Muscle of leg (tissue), 11 donors: ENCODE data around the gene CDK12. TPM values are rescaled to one million over a fixed set of nuclear protein-coding genes. Genes with fewer than 3 reads are reported as not detected.

ENCODE experiments used
- DNase-seq: peaks from one replicate; pipeline ENCODE4 v3.0.0; 2013
- H3K27ac ChIP-seq: one replicate; pipeline ENCODE4 v1.5.1; 2013; ENCODE audit warnings: mild to moderate bottlenecking, low read length, control low read depth
- H3K27me3 ChIP-seq: one replicate; pipeline ENCODE4 v1.6.1; 2013; ENCODE audit warnings: low read length; ENCODE audit not compliant: control insufficient read depth, insufficient read depth
- H3K36me3 ChIP-seq: one replicate; pipeline ENCODE4 v1.6.1; 2013; ENCODE audit warnings: low read length; ENCODE audit not compliant: control insufficient read depth, insufficient read depth
- H3K4me1 ChIP-seq: one replicate; pipeline ENCODE4 v1.6.1; 2013; ENCODE audit warnings: low read length; ENCODE audit not compliant: control insufficient read depth, insufficient read depth
- H3K4me3 ChIP-seq: one replicate; pipeline ENCODE4 v1.5.1; 2013; ENCODE audit warnings: low read length, control low read depth
- H3K9me3 ChIP-seq: replicated peaks from 2 replicates; pipeline ENCODE4 v1.6.1; 2013; ENCODE audit warnings: low read depth, low read length; ENCODE audit not compliant: control insufficient read depth
- WGBS: methylation state at CpG from one replicate; pipeline ENCODE4 v1.1.5; 2013; ENCODE audit warnings: missing lambda C conversion rate; ENCODE audit not compliant: insufficient coverage; 5-methylcytosine and 5-hydroxymethylcytosine counted together
- polyA plus RNA-seq, 8 donors: library from polyadenylated mRNA; unstranded; fragments of 120-200 nt; gene quantifications; one replicate each; pipeline versions ENCODE4 v1.2.1 to v1.2.3, GENCODE V29; 2013; ENCODE audit warnings: inconsistent platforms in 1 of 8, low replicate concordance in 1 of 8; ENCODE audit not compliant: insufficient read length in 8 of 8, insufficient read depth in 1 of 8
- total RNA-seq: library from RNA; stranded (reverse); fragments of 120-200 nt; gene quantifications from one replicate; pipeline ENCODE4 v1.2.4, GENCODE V29; 2013

CDK12 gene
- total and polyA plus RNA-seq, 9 donors: 24.1 to 34.0 (median 27.0) TPM

- Histone ChIP-seq H3K9me3 (no peaks in the 10 kb centered on the region), H3K36me3 (peaks cover 22% of the 10 kb centered on the region), H3K4me1 (peaks cover 39% of the 10 kb centered on the region), H3K27me3 (no peaks in the 10 kb centered on the region), H3K4me3 (no peak overlapping the region), H3K27ac (no peak overlapping the region)
- no CpG with 5 or more reads among the region's 1 CpG for WGBS
- DNase-seq: no peak
Observed at GRCh38 chr17:39562395-39562794, 101.1 kb downstream of the CDK12 start.

GRCh38 chr17:39562976-39563375 lies 101.7 kb downstream of the CDK12 start:
- Histone ChIP-seq H3K27me3 (no peaks in the 10 kb centered on the region), H3K9me3 (no peaks in the 10 kb centered on the region), H3K4me1 (peaks cover 44% of the 10 kb centered on the region), H3K4me3 (no peak overlapping the region), H3K27ac (no peak overlapping the region), H3K36me3 (peaks cover 22% of the 10 kb centered on the region)
- WGBS: 100% methylated on average over 1 of the region's 7 CpGs
- no peak for DNase-seq

- 9% methylated on average over 12 of the region's 17 CpGs for WGBS
- Histone ChIP-seq H3K27ac (peak overlapping the region; percentile 74), H3K4me3 (no peak overlapping the region), H3K27me3 (no peaks in the 10 kb centered on the region), H3K36me3 (peaks cover 22% of the 10 kb centered on the region), H3K4me1 (peaks cover 47% of the 10 kb centered on the region), H3K9me3 (no peaks in the 10 kb centered on the region)
- no peak for DNase-seq
Observed at GRCh38 chr17:39563476-39563875, 102.2 kb downstream of the CDK12 start.

- WGBS: 80% methylated on average over 1 of the region's 4 CpGs
- peak overlapping the region; percentile 74 for H3K27ac ChIP-seq
Observed at GRCh38 chr17:39564211-39564848, 103.0 kb downstream of the CDK12 start.

GRCh38 chr17:39566094-39566850 lies 105.0 kb downstream of the CDK12 start:
- DNase-seq: no peak
- WGBS: 78% methylated on average over 8 of the region's 11 CpGs
- H3K27me3 ChIP-seq: no peaks in the 10 kb centered on the region
- peaks cover 69% of the 10 kb centered on the region for H3K4me1 ChIP-seq
- H3K36me3 ChIP-seq: peaks cover 30% of the 10 kb centered on the region
- H3K9me3 ChIP-seq: peaks cover 2% of the 10 kb centered on the region
- no peak overlapping the region for H3K4me3 ChIP-seq
- H3K27ac ChIP-seq: peak overlapping the region; percentile 79

More at GRCh38 chr17:39564211-39564848, 103.0 kb downstream of the CDK12 start:
- H3K9me3 ChIP-seq: no peaks in the 10 kb centered on the region
- H3K36me3 ChIP-seq: peaks cover 26% of the 10 kb centered on the region
- H3K27me3 ChIP-seq: no peaks in the 10 kb centered on the region
- no peak for DNase-seq
- peak overlapping the region; percentile 14 for H3K4me3 ChIP-seq
- H3K4me1 ChIP-seq: peaks cover 56% of the 10 kb centered on the region

GRCh38 chr17:39568702-39569101 lies 107.4 kb downstream of the CDK12 start:
- Histone ChIP-seq H3K4me3 (no peak overlapping the region), H3K27ac (no peak overlapping the region), H3K9me3 (peaks cover 2% of the 10 kb centered on the region), H3K4me1 (peaks cover 63% of the 10 kb centered on the region), H3K36me3 (peaks cover 33% of the 10 kb centered on the region), H3K27me3 (no peaks in the 10 kb centered on the region)
- DNase-seq: no peak
- WGBS: 50% methylated on average over 2 of the region's 9 CpGs

GRCh38 chr17:39569126-39569525 lies 107.8 kb downstream of the CDK12 start:
- DNase-seq: no peak
- Histone ChIP-seq H3K9me3 (peaks cover 2% of the 10 kb centered on the region), H3K4me3 (no peak overlapping the region), H3K27me3 (no peaks in the 10 kb centered on the region), H3K27ac (no peak overlapping the region), H3K36me3 (peaks cover 33% of the 10 kb centered on the region), H3K4me1 (peaks cover 63% of the 10 kb centered on the region)
- WGBS: no CpG with 5 or more reads among the region's 1 CpG

- Histone ChIP-seq H3K36me3 (peaks cover 24% of the 10 kb centered on the region), H3K4me3 (no peak overlapping the region), H3K9me3 (peaks cover 2% of the 10 kb centered on the region), H3K4me1 (peaks cover 49% of the 10 kb centered on the region), H3K27me3 (peaks cover 4% of the 10 kb centered on the region), H3K27ac (no peak overlapping the region)
- WGBS: 75% methylated on average over 1 of the region's 2 CpGs
- no peak for DNase-seq
Observed at GRCh38 chr17:39572121-39572520, 110.8 kb downstream of the CDK12 start.

GRCh38 chr17:39573447-39574298 lies 112.4 kb downstream of the CDK12 start:
- WGBS: under 1% methylated on average over 57 of the region's 66 CpGs
- DNase-seq: peak; percentile 83
- H3K4me1 ChIP-seq: peaks cover 37% of the 10 kb centered on the region
- peaks cover 12% of the 10 kb centered on the region for H3K36me3 ChIP-seq
- peak overlapping the region; percentile 72 for H3K27ac ChIP-seq
- H3K4me3 ChIP-seq: peak overlapping the region; percentile 73
- peaks cover 2% of the 10 kb centered on the region for H3K9me3 ChIP-seq
- H3K27me3 ChIP-seq: peaks cover 4% of the 10 kb centered on the region

- Histone ChIP-seq H3K4me1 (peaks cover 17% of the 10 kb centered on the region), H3K4me3 (no peak overlapping the region)
- WGBS: 15% methylated on average over 5 of the region's 7 CpGs
Observed at GRCh38 chr17:39576187-39576586, 114.9 kb downstream of the CDK12 start.

More at GRCh38 chr17:39576187-39576586, 114.9 kb downstream of the CDK12 start:
- no peak for DNase-seq
- H3K27ac ChIP-seq: no peak overlapping the region
- H3K36me3 ChIP-seq: peaks cover 5% of the 10 kb centered on the region
- H3K27me3 ChIP-seq: peaks cover 4% of the 10 kb centered on the region
- no peaks in the 10 kb centered on the region for H3K9me3 ChIP-seq
